GM19099 (cell line): ENCODE results near the gene INTS3.

Experiments
- POLR2A ChIP-seq: IDR thresholded peaks from 3 replicates; pipeline ENCODE4 v1.6.1; 2011; ENCODE audit warnings: low read depth; ENCODE audit not compliant: insufficient read length; ENCODE audit errors: extremely low read depth

Gene INTS3

GRCh38 chr1:153793261-153793972, 65.6 kb downstream of the INTS3 start:
- TF ChIP-seq POLR2A, result no peak

- no peak for TF ChIP-seq POLR2A
Observed at GRCh38 chr1:153793973-153794615, 66.2 kb downstream of the INTS3 start.

GRCh38 chr1:153794624-153795329, 66.9 kb downstream of the INTS3 start:
- TF ChIP-seq POLR2A, result no peak

GRCh38 chr1:153795330-153795837, 67.5 kb downstream of the INTS3 start:
- no peak for TF ChIP-seq POLR2A

- no peak for TF ChIP-seq POLR2A
Observed at GRCh38 chr1:153795934-153796785, 68.3 kb downstream of the INTS3 start.

GRCh38 chr1:153796786-153797659, 69.2 kb downstream of the INTS3 start:
- no peak for TF ChIP-seq POLR2A

GRCh38 chr1:153798468-153798780, 70.6 kb downstream of the INTS3 start:
- TF ChIP-seq POLR2A, result no peak

- no peak for TF ChIP-seq POLR2A
Observed at GRCh38 chr1:153799016-153799415, 71.2 kb downstream of the INTS3 start.

- TF ChIP-seq POLR2A, result no peak
Observed at GRCh38 chr1:153799566-153800465, 72.0 kb downstream of the INTS3 start.

GRCh38 chr1:153800516-153800915, 72.7 kb downstream of the INTS3 start:
- TF ChIP-seq POLR2A, result no peak

- no peak for TF ChIP-seq POLR2A
Observed at GRCh38 chr1:153801028-153801625, 73.3 kb downstream of the INTS3 start.

- TF ChIP-seq POLR2A, result no peak
Observed at GRCh38 chr1:153801786-153802697, 74.2 kb downstream of the INTS3 start.
